H1 (cell line): ENCODE data around the gene PARP1.

Experiments used
- CTCF ChIP-seq, 3 experiments: IDR thresholded peaks; 1 replicate in 2 of 3; 2 replicates in 1 of 3; pipeline versions ENCODE4 v1.5.1 to v1.6.1; 2011; ENCODE audit warnings: low read length in 3 of 3, mild to moderate bottlenecking in 3 of 3, inconsistent platforms in 2 of 3, low read depth in 1 of 3, moderate library complexity in 1 of 3; ENCODE audit not compliant: insufficient read depth in 1 of 3; ENCODE audit errors: control extremely low read depth in 1 of 3
- JUND ChIP-seq: IDR thresholded peaks from 2 replicates; pipeline ENCODE4 v1.6.1; 2011; ENCODE audit warnings: mild to moderate bottlenecking, improper control_type of control experiment, low read length
- POLR2A ChIP-seq, 2 experiments: IDR thresholded peaks; 1 replicate in 1 of 2; 2 replicates in 1 of 2; pipeline ENCODE4 v1.6.1; 2011; ENCODE audit warnings: low read depth in 2 of 2, low read length in 2 of 2, mild to moderate bottlenecking in 2 of 2; ENCODE audit errors: control extremely low read depth in 1 of 2
- POLR2AphosphoS5 ChIP-seq: IDR thresholded peaks from 2 replicates; pipeline ENCODE4 v1.6.1; 2011; ENCODE audit warnings: low read depth, low read length
- SUZ12 ChIP-seq: fragments of 200-600 bp; sonication (generic); IDR thresholded peaks from 2 replicates; pipeline ENCODE4 v1.6.1; 2012; ENCODE audit warnings: mild to moderate bottlenecking, inconsistent platforms, low read length, moderate library complexity, mixed read lengths
- YY1 ChIP-seq: IDR thresholded peaks from 2 replicates; pipeline ENCODE4 v1.6.1; 2011; ENCODE audit warnings: low read depth, mild to moderate bottlenecking, low read length

- TF ChIP-seq YY1 (no peak), SUZ12 (no peak), CTCF (IDR thresholded peaks at IDR 0.05; ENCODE audit: control extremely low read depth in 1 of 3, insufficient read depth in 1 of 3, low read depth in 1 of 3, low read length in 3 of 3) (no peak), POLR2A (IDR thresholded peaks at IDR 0.05; ENCODE audit: control extremely low read depth in 1 of 2, low read depth in 2 of 2, low read length in 2 of 2) (no peak), POLR2AphosphoS5 (no peak), JUND (no peak)
These were observed 3.1 kb upstream of the PARP1 start for GRCh38 chr1:226410958-226411357.
